GM19324 (cell line): Measurements from ENCODE around the gene LIN7B.

Source experiments
- ATAC-seq: cut with Tn5 transposase; IDR thresholded peaks from one replicate; pipeline ENCODE4 v1.9.1; 2021; ENCODE audit warnings: mild to moderate bottlenecking, moderate library complexity; ENCODE audit not compliant: unreplicated experiment, low FRiP score

LIN7B gene

DNA sequence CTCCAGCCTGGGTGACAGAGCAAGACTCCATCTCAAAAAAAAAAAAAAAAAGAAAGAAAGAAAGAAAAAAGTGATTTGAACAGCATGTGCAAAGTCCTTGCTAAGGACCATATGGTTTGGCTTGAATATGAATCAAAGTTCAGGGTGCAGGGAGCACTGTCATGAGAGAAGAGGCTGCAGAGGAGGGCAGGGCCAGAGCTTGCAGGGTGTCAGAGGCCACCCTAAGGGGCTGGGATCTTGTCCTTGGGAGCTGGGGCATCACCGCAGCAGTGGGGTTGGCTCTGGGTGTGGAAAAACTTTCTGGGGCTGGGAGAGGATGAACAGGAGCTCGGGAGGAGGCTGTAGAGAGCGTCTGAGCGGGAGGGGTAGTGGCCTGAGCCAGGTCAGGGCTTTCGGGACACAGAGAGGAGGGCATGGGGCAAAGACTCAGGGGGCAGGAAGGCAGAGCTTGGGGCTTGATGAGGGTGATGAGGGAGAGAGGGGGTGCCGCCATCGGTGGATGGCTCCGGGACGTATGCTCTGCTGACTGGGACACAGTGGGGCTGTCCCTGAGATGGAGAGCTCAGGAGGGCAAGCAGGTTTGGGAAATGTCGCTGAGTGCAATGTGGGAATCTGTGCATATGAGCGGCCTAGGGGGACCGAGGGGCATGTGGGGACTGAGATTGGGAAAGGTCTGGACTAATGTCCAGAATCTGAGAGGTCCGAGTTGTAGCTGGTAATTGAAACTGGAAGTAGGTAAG, 46.5 kb downstream of the LIN7B start:
- no peak for ATAC-seq

DNA sequence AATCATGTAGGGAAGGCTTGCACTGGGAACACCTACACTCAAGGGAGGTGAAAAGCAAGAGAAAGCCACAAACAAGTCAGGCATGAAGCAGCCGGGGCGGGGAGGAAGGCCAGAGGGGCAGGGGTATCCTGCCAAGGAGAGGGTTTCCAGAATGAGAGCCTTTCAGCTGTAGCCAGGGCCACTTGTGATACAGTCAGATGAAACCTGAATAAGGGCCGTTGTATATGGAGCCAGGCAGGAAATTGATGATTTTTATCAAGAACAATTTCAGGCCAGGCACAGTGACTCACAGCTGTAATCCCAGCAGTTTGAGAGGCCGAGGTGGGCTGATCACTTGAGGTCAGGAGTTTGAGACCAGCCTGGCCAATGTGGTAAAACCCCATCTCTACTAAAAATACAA, 47.8 kb downstream of the LIN7B start:
- ATAC-seq: no peak

DNA sequence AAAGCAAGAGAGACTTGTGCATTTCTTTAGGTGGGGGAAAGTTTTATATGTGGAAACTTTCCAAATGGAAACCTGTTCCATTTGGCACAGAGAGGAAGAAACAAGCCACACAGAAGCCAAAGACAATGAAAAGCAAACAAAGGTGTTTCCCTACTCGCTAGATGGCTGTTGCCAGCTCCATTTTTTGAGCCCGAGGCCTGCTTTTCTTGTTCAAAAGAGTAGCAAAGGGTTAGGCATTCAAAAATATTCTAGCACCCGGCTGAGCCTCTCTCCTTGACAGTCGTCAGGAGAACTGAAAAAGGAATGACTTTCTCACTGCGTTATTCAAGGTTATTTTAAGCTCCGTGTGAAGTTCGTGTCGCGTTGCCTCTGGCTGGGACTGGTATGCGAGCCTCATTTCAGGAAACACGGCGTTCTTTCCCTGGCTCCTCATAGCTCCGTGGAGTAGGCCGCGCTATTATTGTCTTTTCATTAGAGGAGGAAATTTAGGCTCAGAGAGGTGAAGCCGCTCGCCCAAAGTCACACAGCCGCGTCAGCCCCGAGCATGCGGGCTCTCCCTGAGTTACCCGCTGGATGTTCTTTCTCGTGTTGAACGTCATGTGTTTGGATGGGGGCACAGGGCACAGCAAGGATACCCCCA, 51.1 kb downstream of the LIN7B start:
- ATAC-seq: no peak

DNA sequence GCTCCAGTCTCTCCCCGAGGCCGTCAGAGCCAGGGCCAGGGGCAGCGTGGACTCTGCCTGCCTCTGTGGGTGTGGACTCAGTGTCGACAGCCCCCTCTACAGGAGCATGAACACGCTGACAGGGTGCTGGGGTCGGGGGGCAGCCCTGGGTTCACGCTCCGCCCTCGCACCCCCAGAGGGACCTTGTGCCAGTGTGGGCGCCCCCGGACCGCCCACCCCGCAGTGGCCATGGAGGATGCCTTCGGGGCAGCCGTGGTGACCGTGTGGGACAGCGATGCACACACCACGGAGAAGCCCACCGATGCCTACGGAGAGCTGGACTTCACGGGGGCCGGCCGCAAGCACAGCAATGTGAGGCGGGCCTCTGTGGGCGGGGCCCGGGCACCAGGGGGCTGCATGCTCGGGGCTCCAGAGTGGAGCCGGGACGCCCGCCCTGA, 51.7 kb downstream of the LIN7B start:
- ATAC-seq: no peak

DNA sequence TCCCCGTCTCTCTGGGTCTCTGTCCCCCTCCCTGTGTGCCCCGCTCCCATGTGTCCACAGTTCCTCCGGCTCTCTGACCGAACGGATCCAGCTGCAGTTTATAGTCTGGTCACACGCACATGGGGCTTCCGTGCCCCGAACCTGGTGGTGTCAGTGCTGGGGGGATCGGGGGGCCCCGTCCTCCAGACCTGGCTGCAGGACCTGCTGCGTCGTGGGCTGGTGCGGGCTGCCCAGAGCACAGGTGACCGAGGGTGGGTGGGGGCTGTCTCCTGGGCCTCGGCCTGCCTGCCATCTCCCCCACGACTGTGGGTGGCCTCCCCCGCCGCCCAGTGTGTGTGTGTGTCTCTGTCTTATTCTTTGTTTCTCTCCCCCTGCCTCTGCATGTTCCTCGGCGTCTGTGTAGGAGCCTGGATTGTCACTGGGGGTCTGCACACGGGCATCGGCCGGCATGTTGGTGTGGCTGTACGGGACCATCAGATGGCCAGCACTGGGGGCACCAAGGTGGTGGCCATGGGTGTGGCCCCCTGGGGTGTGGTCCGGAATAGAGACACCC, 53.8 kb downstream of the LIN7B start:
- no peak for ATAC-seq
